Measurements from ENCODE around the gene MYBPHL.

The MYBPHL gene

DNA sequence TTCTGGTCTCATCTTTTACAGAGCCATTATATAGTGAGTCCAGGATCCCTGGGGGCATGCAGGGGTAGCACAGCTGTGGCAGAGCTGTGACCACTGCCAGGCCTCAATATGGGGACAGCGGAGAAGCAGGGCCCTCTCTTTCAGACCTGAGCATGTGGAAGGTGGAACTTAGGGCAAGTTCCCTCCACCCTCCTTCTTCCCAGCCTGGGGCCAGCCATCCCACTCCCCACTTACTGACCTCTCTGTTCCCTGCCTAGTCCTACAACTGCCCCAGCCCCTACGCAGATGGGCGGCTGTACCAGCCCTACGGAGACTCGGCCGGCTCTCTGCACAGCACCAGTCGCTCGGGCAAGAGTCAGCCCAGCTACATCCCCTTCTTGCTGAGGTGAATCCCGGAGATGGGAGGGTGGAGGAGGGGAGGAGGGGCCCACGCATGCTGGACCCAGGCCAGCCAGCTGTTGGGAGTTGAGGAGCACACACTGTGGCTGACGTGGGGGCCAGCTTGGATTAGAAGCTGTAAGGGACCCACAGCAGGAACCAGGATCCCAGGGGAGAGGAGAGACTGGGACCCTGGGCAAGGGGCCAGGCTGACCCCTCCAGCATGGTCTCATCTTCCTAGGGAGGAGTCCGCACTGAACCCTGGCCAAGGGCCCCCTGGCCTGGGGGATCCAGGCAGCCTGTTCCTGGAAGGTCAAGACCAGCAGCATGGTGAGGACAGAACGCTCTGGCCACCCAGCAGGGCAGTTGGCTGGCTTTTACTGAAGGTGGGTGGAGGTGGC is 34.6 kb downstream of the MYBPHL start:
- no peak for TF ChIP-seq JUND (IDR thresholded peaks at IDR 0.05; ENCODE audit: low read depth)
- no peak for DNase-seq (ENCODE audit: low read depth in 1 of 2, low spot score in 1 of 2)
- in situ Hi-C loops (cut with HindIII; ENCODE audit: low pct_unique_long_range_greater_than_20kb, low sequenced_read_pairs) = no loop called here

DNA sequence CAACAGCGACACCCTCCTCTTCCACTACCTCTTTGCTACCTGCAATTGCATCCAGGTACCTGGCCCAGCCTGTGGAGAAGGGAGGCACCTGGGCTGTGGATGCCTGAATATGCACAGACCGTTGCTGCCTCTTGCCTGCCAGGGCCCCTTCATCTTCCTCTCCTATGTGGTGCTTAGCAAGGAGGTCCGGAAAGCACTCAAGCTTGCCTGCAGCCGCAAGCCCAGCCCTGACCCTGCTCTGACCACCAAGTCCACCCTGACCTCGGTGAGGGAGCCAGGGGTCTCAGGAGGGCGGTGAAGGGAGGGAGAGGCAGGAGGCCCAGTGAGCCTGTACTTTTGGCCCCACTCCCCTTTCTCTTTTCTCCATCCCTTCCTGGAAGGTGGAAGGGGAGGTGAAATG is 35.4 kb downstream of the MYBPHL start:
- DNase-seq (ENCODE audit: low read depth in 1 of 2, low spot score in 1 of 2) = no peak
- no peak for TF ChIP-seq JUND (IDR thresholded peaks at IDR 0.05; ENCODE audit: low read depth)
- in situ Hi-C loops (cut with HindIII; ENCODE audit: low pct_unique_long_range_greater_than_20kb, low sequenced_read_pairs) = no loop called here

DNA sequence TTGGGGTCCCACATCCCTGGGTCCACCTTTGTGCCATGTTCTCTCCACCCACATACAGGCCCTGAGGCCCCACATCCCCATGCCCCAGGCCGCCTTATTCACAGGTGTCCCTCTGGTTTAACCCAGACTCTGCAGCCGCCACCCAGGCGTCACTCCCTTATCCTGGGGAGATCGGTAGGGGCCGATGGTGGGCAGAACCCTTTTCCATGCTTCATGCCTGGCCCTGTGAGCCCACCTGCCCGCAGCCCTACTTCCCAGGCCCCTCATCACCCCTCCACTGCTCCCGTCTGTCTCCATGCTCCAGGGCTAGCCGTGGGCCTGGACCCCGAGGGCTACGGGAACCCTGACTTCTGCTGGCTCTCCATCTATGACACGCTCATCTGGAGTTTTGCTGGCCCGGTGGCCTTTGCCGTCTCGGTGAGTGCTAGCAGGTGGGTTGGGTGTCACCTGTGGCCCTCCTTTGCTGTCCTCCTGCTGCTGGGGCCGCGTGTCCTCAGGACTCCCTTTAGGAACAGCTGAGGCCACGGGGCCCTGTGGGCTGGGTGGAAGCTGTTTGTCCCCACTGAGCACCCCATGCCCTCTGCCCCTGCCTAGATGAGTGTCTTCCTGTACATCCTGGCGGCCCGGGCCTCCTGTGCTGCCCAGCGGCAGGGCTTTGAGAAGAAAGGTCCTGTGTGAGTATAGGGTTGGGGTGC is 36.0 kb downstream of the MYBPHL start:
- DNase-seq (ENCODE audit: low read depth in 1 of 2, low spot score in 1 of 2) = no peak
- in situ Hi-C loops (cut with HindIII; ENCODE audit: low pct_unique_long_range_greater_than_20kb, low sequenced_read_pairs) = no loop called here
- no peak for TF ChIP-seq JUND (IDR thresholded peaks at IDR 0.05; ENCODE audit: low read depth)

DNA sequence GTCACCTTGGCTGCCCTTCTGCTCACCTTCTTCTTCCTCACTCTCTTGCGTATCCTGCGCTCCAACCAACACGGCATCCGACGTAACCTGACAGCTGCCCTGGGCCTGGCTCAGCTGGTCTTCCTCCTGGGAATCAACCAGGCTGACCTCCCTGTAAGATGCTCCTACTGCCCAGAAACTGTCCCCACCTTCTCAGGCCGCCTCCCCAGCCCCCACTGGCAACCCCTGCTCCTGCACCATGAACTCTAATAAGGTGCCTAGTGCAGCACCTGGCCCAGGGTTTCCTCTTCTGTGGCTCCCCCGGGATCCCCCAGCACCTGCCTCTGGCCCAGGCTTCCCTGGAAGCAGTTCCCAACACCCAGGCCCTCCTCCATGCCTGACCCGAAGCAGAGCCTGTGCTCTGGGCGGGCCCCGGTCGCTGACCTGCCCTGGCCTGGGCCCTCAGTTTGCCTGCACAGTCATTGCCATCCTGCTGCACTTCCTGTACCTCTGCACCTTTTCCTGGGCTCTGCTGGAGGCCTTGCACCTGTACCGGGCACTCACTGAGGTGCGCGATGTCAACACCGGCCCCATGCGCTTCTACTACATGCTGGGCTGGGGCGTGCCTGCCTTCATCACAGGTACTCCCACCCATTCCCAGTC is 36.7 kb downstream of the MYBPHL start:
- TF ChIP-seq JUND (IDR thresholded peaks at IDR 0.05; ENCODE audit: low read depth) = no peak
- no peak for DNase-seq (ENCODE audit: low read depth in 1 of 2, low spot score in 1 of 2)
- in situ Hi-C loops (cut with HindIII; ENCODE audit: low pct_unique_long_range_greater_than_20kb, low sequenced_read_pairs) = no loop called here

DNA sequence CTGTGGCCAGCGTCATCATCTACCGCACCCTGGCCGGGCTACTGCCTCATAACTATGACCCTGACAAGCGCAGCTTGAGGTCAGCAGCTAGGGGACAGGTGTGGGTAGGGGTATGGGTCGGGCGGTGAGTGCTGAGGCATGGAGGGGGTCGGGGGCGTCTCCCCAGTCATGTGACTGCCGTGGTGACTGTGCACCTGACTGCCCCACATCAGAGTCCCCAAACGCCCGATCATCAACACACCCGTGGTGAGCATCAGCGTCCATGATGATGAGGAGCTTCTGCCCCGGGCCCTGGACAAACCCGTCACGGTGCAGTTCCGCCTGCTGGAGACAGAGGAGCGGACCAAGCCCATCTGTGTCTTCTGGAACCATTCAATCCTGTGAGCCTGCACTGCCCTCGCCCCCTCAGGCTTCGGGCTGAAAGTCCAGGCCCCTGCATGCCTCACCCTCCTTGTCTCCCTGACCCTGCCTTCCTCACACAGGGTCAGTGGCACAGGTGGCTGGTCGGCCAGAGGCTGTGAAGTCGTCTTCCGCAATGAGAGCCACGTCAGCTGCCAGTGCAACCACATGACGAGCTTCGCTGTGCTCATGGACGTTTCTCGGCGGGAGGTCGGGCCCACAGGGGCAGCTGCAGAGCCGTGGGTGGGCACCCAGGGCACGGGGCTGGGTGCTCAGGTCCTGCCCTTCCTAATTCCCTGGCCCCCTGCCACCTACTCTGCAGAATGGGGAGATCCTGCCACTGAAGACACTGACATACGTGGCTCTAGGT is 37.4 kb downstream of the MYBPHL start:
- no peak for TF ChIP-seq JUND (IDR thresholded peaks at IDR 0.05; ENCODE audit: low read depth)
- in situ Hi-C loops (cut with HindIII; ENCODE audit: low pct_unique_long_range_greater_than_20kb, low sequenced_read_pairs) = no loop called here
- no peak for DNase-seq (ENCODE audit: low read depth in 1 of 2, low spot score in 1 of 2)

DNA sequence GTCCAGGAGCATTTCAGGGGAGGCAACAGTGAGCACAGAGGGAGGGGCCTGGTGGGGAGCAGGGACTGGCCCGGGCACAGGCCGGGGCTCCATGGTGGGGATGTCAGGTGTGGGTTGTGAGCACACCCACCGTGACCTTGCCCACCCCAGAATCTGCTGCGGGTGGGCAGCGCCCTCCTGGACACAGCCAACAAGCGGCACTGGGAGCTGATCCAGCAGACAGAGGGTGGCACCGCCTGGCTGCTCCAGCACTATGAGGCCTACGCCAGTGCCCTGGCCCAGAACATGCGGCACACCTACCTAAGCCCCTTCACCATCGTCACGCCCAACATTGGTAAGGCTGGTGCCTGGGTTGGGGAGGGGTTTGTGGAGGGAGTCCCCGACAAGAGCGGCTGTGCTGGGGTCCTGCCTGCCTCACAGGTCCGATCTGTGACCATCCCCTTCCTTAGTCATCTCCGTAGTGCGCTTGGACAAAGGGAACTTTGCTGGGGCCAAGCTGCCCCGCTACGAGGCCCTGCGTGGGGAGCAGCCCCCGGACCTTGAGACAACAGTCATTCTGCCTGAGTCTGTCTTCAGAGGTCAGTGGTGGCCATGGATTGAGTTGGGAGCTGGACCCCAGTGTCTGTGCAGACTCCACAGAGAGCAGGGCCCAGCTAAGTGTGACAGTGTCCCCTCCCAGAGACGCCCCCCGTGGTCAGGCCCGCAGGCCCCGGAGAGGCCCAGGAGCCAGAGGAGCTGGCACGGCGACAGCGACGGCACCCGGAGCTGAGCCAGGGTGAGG is 38.2 kb downstream of the MYBPHL start:
- in situ Hi-C loops (cut with HindIII; ENCODE audit: low pct_unique_long_range_greater_than_20kb, low sequenced_read_pairs) = no loop called here
- no peak for TF ChIP-seq JUND (IDR thresholded peaks at IDR 0.05; ENCODE audit: low read depth)
- DNase-seq (ENCODE audit: low read depth in 1 of 2, low spot score in 1 of 2) = no peak

DNA sequence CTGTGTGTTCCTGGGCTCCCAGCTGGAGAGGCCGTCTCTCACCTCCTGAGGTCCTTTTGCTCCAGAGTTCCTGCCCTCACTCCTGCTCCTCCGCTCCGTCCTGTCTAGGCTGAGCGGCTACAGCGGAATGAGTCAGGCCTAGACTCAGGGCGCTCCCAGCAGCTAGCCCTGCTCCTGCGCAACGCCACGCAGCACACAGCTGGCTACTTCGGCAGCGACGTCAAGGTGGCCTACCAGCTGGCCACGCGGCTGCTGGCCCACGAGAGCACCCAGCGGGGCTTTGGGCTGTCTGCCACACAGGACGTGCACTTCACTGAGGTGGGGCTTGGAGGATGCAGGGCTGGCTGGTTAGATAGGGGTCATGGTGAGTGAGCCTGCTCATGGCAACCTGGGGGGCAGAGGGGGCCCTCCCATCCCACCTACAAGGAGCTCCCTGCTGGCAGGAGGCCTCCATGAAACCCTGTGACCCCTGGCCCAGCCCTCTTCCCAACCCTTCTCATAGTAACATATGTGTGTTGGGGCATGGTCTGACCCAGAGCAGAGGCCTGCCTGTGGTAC is 39.0 kb downstream of the MYBPHL start:
- TF ChIP-seq JUND (IDR thresholded peaks at IDR 0.05; ENCODE audit: low read depth) = no peak
- no peak for DNase-seq (ENCODE audit: low read depth in 1 of 2, low spot score in 1 of 2)
- in situ Hi-C loops (cut with HindIII; ENCODE audit: low pct_unique_long_range_greater_than_20kb, low sequenced_read_pairs) = no loop called here

DNA sequence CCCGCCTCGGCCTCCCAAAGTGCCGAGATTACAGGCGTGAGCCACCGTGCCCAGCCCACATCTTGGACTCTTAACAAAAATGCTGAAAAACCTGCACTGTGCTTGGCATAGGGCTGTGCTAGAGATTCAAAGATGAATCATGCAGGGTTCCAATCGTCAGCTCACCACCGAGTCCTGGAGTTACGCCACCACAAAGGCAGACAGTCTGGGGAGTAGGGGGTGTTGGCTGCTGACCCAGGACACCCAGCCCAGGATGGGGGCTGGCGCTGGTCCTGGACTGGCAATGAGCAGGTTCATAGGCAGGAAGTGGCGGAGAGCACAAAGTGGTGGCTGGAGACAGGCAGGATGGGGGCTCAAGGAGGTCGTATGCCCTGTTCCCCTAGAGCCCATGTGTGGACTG is 39.8 kb downstream of the MYBPHL start:
- DNase-seq (ENCODE audit: low read depth in 1 of 2, low spot score in 1 of 2) = no peak
- in situ Hi-C loops (cut with HindIII; ENCODE audit: low pct_unique_long_range_greater_than_20kb, low sequenced_read_pairs) = no loop called here
- no peak for TF ChIP-seq JUND (IDR thresholded peaks at IDR 0.05; ENCODE audit: low read depth)

DNA sequence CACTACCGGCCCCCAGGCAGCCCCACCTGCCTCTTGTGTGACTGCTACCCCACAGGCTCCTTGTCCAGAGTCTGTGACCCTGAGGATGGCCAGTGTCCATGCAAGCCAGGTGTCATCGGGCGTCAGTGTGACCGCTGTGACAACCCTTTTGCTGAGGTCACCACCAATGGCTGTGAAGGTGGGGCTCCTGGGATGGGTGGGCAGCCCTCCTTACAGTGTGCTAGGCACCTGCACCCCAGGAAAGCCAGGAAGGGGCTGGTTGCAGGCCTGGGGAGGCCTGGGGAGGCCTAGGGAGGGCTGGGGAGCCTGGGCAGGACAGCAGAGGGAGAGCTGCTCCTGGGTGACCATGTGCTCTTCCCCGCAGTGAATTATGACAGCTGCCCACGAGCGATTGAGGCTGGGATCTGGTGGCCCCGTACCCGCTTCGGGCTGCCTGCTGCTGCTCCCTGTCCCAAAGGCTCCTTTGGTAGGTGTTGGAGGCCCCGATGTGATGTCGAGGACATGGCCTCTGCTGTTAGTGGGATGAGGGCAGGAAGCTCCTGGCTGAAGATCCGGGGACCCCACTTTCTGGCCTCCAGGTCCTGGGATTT is 41.0 kb downstream of the MYBPHL start:
- no peak for TF ChIP-seq JUND (IDR thresholded peaks at IDR 0.05; ENCODE audit: low read depth)
- in situ Hi-C loops (cut with HindIII; ENCODE audit: low pct_unique_long_range_greater_than_20kb, low sequenced_read_pairs) = no loop called here
- DNase-seq (ENCODE audit: low read depth in 1 of 2, low spot score in 1 of 2) = no peak

DNA sequence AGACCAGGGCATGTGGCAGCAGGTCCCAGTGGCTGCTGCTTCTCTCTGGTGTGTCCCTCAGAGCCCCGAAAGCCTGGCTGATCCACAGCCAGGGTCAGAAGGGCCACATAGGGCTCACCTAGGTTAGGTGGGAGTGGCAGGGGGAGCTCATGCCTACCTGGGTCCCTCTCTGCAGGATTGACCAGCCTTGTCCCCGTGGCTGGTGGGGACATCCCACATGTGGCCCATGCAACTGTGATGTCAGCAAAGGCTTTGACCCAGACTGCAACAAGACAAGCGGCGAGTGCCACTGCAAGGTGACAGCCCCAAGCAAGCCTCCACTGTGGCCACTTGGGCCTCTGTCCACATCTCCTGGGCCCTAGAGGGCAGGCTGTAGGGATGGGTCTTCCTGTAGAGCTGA is 41.8 kb downstream of the MYBPHL start:
- no peak for DNase-seq (ENCODE audit: low read depth in 1 of 2, low spot score in 1 of 2)
- in situ Hi-C loops (cut with HindIII; ENCODE audit: low pct_unique_long_range_greater_than_20kb, low sequenced_read_pairs) = no loop called here
- no peak for TF ChIP-seq JUND (IDR thresholded peaks at IDR 0.05; ENCODE audit: low read depth)

DNA sequence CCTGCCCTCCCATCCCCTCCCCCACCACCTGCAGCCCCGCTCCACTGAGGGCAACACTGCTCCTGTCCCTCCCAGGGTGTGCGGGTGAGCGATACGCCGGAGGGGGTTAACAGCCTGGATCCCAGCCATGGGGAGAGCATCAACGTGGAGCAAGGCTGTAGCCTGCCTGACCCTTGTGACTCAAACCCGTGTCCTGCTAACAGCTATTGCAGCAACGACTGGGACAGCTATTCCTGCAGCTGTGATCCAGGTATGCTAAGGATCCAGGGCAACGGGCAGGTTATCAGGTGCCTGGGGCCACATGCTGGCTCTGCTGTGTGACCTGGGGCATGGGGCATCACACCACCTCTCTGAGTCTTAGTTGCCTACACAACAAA is 42.4 kb downstream of the MYBPHL start:
- in situ Hi-C loops (cut with HindIII; ENCODE audit: low pct_unique_long_range_greater_than_20kb, low sequenced_read_pairs) = no loop called here
- DNase-seq (ENCODE audit: low read depth in 1 of 2, low spot score in 1 of 2) = no peak
- no peak for TF ChIP-seq JUND (IDR thresholded peaks at IDR 0.05; ENCODE audit: low read depth)
